ENCODE results near the gene RETSAT.
"Not testable (repeated sequence)": the region's sequence is repeated elsewhere in the genome, so short reads cannot be mapped to it uniquely, and the experiment has no call there.

RETSAT gene

GRCh38 chr2:85329701-85330100, 24.6 kb downstream of the RETSAT start:
- DNase-seq, result not testable (repeated sequence)

DNA sequence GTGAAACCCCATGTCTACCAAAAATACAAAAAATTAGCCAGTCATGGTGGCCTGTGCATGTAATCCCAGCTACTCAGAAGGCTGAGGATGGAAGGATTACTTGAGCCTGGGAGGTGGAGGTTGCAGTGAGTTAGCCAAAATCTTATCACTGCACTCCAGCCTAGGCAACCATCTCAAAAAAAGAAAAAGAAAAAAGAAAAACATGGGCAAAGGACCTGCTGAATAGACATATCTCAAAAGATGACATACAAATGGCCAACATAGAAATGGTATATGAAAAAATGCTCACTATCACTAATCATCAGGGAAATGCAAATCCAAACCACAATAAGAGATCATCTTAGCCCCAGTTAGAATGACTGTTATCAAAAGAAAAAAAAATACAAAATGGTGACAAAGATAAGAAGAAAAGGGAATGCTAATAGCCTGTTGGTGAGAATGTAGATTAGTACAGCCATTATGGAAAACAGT, 25.1 kb downstream of the RETSAT start:
- no peak for DNase-seq

DNA sequence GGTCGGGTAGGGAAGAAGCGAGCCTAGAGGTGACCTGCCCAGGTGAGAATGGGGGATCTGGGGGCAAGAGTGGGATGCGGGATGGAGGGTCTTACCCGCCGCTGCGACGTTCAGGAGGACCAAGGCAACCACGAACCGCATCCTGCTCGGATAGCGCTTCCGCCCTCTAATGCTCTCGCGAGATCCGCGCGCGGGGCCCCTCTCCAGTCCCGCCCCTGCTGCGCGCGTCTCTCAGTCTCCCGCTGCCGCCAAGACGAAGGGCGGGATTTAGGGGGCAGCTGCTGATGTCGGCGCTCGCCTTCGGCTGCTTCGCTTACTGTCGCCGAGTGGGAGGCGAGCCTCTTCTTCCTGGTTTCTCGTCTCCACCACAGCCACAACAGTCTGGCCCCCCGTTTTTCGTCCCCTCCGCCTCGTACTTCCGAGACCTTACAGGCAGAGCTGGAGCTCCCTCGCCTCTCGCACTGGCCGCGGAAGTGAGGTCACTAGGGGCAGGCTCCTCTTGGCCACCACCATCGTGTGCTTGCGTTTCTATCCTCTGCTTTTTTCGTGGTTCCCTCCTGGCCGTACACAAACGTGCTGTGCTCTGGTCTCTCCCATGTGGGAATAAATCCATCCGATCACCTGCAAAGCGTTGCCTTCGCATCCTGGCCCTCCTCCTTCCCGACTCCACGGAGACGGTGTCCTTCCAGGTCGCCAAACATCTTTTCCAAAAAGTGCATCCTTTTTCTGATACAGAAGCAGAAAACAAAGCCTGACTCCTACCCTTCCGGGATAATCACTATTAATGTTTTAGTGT, 26.3 kb downstream of the RETSAT start, which contains the start of gene TGOLN2:
TGOLN2 (minus strand) TSS at position 168 of the 796 bp plus-strand sequence; CDS start at position 141, 27 bp downstream.
- DNase-seq, result peak; percentile 93

DNA sequence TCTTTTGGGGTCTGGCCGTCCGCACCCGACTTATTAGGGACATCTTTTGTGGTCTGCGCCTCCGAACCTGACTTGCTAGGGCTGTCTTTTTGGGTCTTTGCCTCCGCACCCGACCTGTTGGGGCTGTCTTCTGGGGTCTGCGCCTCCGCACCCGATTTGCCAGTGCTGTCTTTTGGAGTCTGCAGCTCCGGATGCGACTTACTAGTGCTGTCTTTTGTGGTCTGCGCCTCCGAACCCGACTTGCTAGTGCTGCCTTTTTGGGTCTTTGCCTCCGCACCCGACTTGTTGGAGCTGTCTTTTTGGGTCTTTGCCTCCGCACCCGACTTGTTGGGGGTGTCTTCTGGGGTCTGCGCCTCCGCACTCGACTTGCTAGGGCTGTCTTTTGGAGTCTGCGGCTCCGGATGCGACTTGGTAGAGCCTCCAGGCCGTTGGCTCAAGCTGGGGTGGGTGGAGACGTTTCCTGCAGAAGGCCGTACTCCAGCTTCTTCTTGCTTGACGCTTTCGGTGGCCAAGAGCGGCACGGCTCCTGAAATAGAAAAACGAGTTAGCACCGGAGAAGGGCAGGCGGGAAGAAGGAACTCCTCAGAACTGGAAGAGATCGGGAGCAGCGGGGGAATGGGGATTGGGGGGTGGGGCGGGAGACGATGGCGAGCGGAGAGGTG, 27.0 kb downstream of the RETSAT start:
- DNase-seq, result peak; percentile 48

GRCh38 chr2:85326406-85327159, 27.7 kb downstream of the RETSAT start:
- peak; percentile 19 for DNase-seq

- no peak for DNase-seq
These were observed 28.9 kb downstream of the RETSAT start for GRCh38 chr2:85325466-85325811.

GRCh38 chr2:85324639-85325465, 29.5 kb downstream of the RETSAT start:
- DNase-seq, result no peak

GRCh38 chr2:85323988-85324367, 30.4 kb downstream of the RETSAT start:
- not testable (repeated sequence) for DNase-seq

GRCh38 chr2:85323351-85323987, 30.9 kb downstream of the RETSAT start:
- no peak for DNase-seq

DNA sequence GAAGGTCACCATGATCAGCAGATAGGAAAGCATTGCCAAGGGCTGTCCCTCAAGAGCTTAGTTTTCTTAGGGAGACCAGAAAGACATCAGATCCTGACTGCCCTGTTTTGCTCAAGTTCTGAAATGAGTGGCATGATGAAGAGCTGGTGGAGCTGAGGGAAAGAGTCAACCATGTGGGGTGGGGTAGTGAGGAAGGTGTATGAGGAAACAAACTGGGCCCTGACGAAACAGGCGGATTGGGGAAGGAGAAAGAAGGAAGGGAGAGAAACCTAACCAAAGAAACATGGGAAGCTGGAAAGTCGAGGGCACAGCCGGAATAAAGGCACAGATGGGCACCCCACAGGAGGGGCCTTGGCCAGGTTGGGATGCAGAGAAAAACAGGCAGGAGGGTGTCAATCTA, 34.5 kb downstream of the RETSAT start:
- DNase-seq, result no peak

DNA sequence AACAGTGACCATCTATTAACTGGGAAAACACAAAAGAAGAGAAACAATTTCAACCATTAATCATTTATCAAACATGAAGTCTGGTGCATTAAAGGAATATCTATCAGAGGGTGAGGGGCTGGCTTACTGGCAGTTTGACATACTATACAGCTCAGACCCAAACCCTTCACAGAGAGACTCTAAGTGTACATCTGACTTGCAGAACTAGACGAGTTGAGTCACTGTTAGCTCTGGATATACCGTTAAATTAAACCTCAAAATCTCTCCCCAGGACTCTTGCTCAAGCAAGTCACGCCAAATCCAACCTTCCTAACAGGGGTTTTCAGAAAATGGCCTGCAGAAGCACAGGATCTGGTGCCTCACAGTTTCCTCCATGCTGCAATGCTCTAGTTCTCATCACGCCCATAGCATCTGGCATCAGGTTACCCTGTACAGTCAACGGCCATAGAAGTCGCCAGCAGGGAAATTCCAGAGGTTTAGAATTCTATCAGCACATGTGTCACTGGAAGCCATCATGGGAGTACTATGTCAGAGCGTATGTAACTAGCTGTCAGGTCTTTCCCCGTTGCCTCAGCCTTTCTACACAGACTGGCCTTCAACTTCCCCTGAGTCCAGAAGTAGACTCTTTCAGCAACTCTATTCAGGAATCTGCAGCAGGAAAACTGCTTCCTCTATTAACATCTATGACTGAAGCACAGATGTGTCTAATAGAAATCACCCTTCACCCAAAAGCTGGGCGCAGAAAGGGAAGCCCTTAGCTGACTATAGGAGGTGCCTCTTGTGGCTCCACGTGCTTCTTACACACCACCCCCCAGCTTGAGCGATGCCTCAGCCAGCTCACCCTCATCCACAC, 35.9 kb downstream of the RETSAT start:
- DNase-seq, result no peak

- not testable (repeated sequence) for DNase-seq
These were observed 38.4 kb downstream of the RETSAT start for GRCh38 chr2:85315921-85316320.

DNA sequence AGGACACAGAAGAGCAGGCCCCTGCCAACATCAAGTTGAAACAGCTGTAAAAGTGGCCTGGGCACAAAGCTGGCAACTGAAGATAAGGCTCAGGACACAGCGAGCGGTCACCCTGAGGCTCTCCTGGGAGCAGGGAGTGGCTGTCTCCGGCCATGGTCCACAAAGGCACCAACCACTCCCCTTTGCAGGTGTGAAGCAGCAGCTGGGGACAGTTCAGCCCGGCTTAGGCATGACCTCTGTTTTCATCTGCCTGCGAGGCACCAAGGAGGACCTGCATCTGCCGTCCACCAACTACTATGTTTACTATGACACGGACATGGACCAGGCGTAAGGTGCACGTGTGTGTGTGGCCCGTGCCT, 39.5 kb downstream of the RETSAT start:
- DNase-seq, result no peak

GRCh38 chr2:85312404-85312803, 41.9 kb downstream of the RETSAT start:
- no peak for DNase-seq

DNA sequence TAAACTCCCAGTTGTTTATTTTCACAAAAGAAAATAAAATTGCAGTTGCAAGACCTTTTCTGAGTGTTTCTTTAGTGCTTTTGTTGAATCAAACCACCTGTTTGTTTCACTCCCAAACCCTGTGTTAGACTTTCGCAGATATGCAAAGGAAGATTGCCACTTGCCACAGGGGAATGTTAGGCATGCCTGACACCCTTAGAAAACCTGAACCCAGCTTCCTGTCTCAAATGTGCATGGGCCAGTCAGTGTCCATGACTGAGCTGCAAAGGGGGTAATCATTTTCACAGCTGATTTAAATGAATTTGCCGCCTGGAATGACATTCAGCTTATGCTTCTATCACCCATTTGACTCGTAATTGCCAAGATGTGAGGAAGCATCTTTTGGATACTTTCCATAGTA, 44.0 kb downstream of the RETSAT start:
- no peak for DNase-seq

- no peak for DNase-seq
These were observed 44.5 kb downstream of the RETSAT start for GRCh38 chr2:85309699-85310321.

GRCh38 chr2:85308896-85309555, 45.3 kb downstream of the RETSAT start:
- no peak for DNase-seq

DNA sequence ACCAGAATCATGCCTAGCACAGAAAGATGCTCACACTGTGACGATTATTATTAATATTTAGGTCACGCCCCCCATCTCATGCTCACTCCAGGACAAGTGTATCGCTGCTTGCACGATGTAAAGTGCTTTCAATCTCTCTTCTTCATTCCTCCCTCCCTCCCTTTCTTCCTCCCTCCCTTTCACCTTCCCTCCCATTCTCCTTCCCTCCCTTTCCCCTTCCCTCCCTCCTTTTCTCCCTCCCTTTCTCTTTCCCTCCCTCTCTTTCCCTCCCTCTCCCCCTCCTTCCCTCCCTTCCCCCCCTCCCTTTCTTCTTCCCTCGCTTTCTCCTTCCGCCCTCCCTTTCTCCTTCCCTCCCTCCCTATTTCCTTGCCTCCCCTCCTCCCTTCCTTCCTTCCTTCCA, 46.1 kb downstream of the RETSAT start:
- DNase-seq, result no peak

- no peak for DNase-seq
These were observed 46.8 kb downstream of the RETSAT start for GRCh38 chr2:85307527-85307897.

Measured in activated CD4-positive, alpha-beta T cell treated with anti-CD3 and anti-CD28 coated beads, Interleukin-2, amount 50 U/mL, for 1 hour (primary cell).